K562 (cell line): ENCODE data around the gene UBA52. TPM values are rescaled to one million over a fixed set of nuclear protein-coding genes. Genes with fewer than 3 reads are reported as not detected.
A peak's percentile ranks its signal among the peaks of the same experiment; 100 is the strongest.

Experiments used
- ATAC-seq: fragments of 200-7000 bp; cut with Tn5 transposase; 3 replicates; pipeline ENCODE4 v1.9.1; 2020; ENCODE audit warnings: moderate library complexity
- BruUV-seq: library from RNA; stranded (reverse); fragments of 400-500 nt; replicated peaks from 2 replicates; lab custom pipeline; 2021; lab: Mats Ljungman, UMichigan
- CTCF ChIA-PET: fragments of 300-600 bp; formaldehyde crosslinking; extraction: SDS; loops from one replicate; lab custom pipeline; 2021; ENCODE audit warnings: low intra/inter-chr PET ratio; lab: Yijun Ruan, JAX
- POLR2A ChIA-PET: fragments of 300-600, 350-650 bp; sonication (Branson Sonifier 250); formaldehyde crosslinking; extraction: SDS; loops from one replicate; lab custom pipeline; 2021; ENCODE audit warnings: antibody characterized with exemption, inconsistent platforms; lab: Yijun Ruan, JAX
- DNase-seq, 4 experiments: peaks; one replicate each; pipeline versions ENCODE4 v3.0.0 to v3.0.0-alpha.2; 2011 to 2018; ENCODE audit warnings: low spot score in 3 of 4, mixed read lengths in 3 of 4; ENCODE audit errors: extremely low read depth in 1 of 4
- FAIRE-seq: peaks from 2 replicates; lab custom pipeline; 2011; peaks lifted over from hg19 to GRCh38; lab: Jason Lieb, UNC
- H2AFZ ChIP-seq: 2 replicates; pipeline ENCODE4 v1.6.0; 2011; ENCODE audit warnings: low read depth, low read length, control low read depth, inconsistent platforms
- H3K27ac ChIP-seq: fragments of 200-600 bp; 3 replicates; pipeline ENCODE4 v1.8.0; 2011; ENCODE audit warnings: low read depth, mild to moderate bottlenecking, control low read depth, inconsistent platforms, low read length, moderate library complexity, mixed read lengths; ENCODE audit errors: extremely low read depth
- H3K27me3 ChIP-seq, 2 experiments: fragments of 300-600 bp in 1 of 2; 2 replicates in 1 of 2; 3 replicates in 1 of 2; pipeline versions ENCODE4 v1.6.0 to v1.8.0; 2011; ENCODE audit warnings: inconsistent platforms in 2 of 2, low read length in 2 of 2, mild to moderate bottlenecking in 1 of 2, mixed read lengths in 1 of 2, moderate library complexity in 1 of 2; ENCODE audit not compliant: control insufficient read depth in 2 of 2, insufficient read depth in 2 of 2
- H3K36me3 ChIP-seq: fragments of 300-600 bp; 3 replicates; pipeline ENCODE4 v1.8.0; 2011; ENCODE audit warnings: mild to moderate bottlenecking, low read length, inconsistent platforms; ENCODE audit not compliant: control insufficient read depth, insufficient read depth
- H3K4me1 ChIP-seq, 2 experiments: fragments of 200-600 bp in 1 of 2; replicated peaks in 1 of 2; 2 replicates in 1 of 2; 3 replicates in 1 of 2; pipeline versions ENCODE4 v1.5.1 to v1.8.0; 2011; ENCODE audit warnings: inconsistent platforms in 2 of 2, low read length in 2 of 2, mild to moderate bottlenecking in 1 of 2, mixed read lengths in 1 of 2, moderate library complexity in 1 of 2; ENCODE audit not compliant: control insufficient read depth in 2 of 2, insufficient read depth in 2 of 2
- H3K4me2 ChIP-seq: 2 replicates; pipeline ENCODE4 v1.6.1; 2011; ENCODE audit warnings: low read length, control low read depth, inconsistent platforms, mixed read lengths; ENCODE audit not compliant: insufficient read depth
- H3K4me3 ChIP-seq: fragments of 200-600 bp; sonication (generic), shearing (Covaris generic); 2 replicates; pipeline ENCODE4 v1.5.1; 2016; ENCODE audit warnings: control low read depth, inconsistent platforms
- H3K79me2 ChIP-seq: fragments of 200-600 bp; 3 replicates; pipeline ENCODE4 v1.8.0; 2011; ENCODE audit warnings: low read length, inconsistent platforms; ENCODE audit not compliant: control insufficient read depth, insufficient read depth
- H3K9ac ChIP-seq, 2 experiments: 2 replicates each; pipeline versions ENCODE4 v1.6.0 to v1.6.1; 2011; ENCODE audit warnings: low read depth in 2 of 2, low read length in 2 of 2, control low read depth in 1 of 2, inconsistent platforms in 1 of 2, mild to moderate bottlenecking in 1 of 2, mixed read lengths in 1 of 2; ENCODE audit not compliant: insufficient read depth in 1 of 2
- H3K9me1 ChIP-seq: one replicate; pipeline ENCODE4 v1.6.0; 2011; ENCODE audit warnings: inconsistent platforms, mild to moderate bottlenecking, low read length, moderate library complexity; ENCODE audit not compliant: control insufficient read depth, insufficient read depth
- H3K9me3 ChIP-seq: replicated peaks from 2 replicates; pipeline ENCODE4 v1.5.1; 2011; ENCODE audit warnings: low read depth, low read length, inconsistent platforms; ENCODE audit not compliant: control insufficient read depth, insufficient read depth
- H4K20me1 ChIP-seq: replicated peaks from 2 replicates; pipeline ENCODE4 v1.6.1; 2011; ENCODE audit warnings: low read length, inconsistent platforms, mixed read lengths; ENCODE audit not compliant: control insufficient read depth, insufficient read depth
- AFF4 ChIP-seq: sonication (generic); formaldehyde crosslinking; IDR thresholded peaks from 2 replicates; pipeline ENCODE4 v1.8.0; 2023; ENCODE audit warnings: mild to moderate bottlenecking, missing genetic modification reagents
- ARID4B ChIP-seq: sonication (generic); formaldehyde crosslinking; IDR thresholded peaks from 2 replicates; pipeline ENCODE4 v1.8.0; 2022; ENCODE audit warnings: mild to moderate bottlenecking, missing genetic modification reagents
- NR2C2 ChIP-seq, 2 experiments: fragments of 200-800 bp in 1 of 2; sonication (Bioruptor generic) in 1 of 2; sonication (generic) in 1 of 2; formaldehyde crosslinking in 1 of 2; IDR thresholded peaks; 2 replicates each; pipeline versions ENCODE4 v1.6.1 to v1.8.0; 2016 to 2022; ENCODE audit warnings: mild to moderate bottlenecking in 1 of 2, missing compliant biosample characterization in 1 of 2, missing genetic modification characterization in 1 of 2, missing genetic modification reagents in 1 of 2
- POLR2G ChIP-seq: fragments of 200-400 bp; formaldehyde crosslinking; IDR thresholded peaks from 2 replicates; pipeline ENCODE4 v1.6.1; 2017; ENCODE audit warnings: low read depth, mild to moderate bottlenecking, antibody characterized with exemption, low read length, moderate library complexity
- POU5F1 ChIP-seq: fragments of 150-350 bp; IDR thresholded peaks from 2 replicates; pipeline ENCODE4 v1.6.1; 2014; ENCODE audit warnings: borderline replicate concordance, low read length, low read depth, mild to moderate bottlenecking; ENCODE audit not compliant: partially characterized antibody
- SMARCA5 ChIP-seq: fragments of 450-650 bp; IDR thresholded peaks from 2 replicates; pipeline ENCODE4 v1.6.1; 2016
- SMARCE1 ChIP-seq: fragments of 450-650 bp; IDR thresholded peaks from 2 replicates; pipeline ENCODE4 v1.7.1; 2016; ENCODE audit warnings: mild to moderate bottlenecking
- ZBTB8A ChIP-seq: fragments of 450-650 bp; IDR thresholded peaks from 2 replicates; pipeline ENCODE4 v1.6.1; 2018; ENCODE audit warnings: mild to moderate bottlenecking, moderate library complexity; ENCODE audit not compliant: partially characterized antibody
- ZC3H4 ChIP-seq: sonication (generic); formaldehyde crosslinking; IDR thresholded peaks from 2 replicates; pipeline ENCODE4 v1.9.0; 2021; ENCODE audit warnings: missing genetic modification reagents, borderline replicate concordance
- ZNF12 ChIP-seq: sonication (generic); formaldehyde crosslinking; IDR thresholded peaks from 2 replicates; pipeline ENCODE4 v1.4.0; 2020; ENCODE audit warnings: mild to moderate bottlenecking, missing genetic modification reagents
- WGBS: fragments of 100-300 bp; shearing (Covaris generic); methylation state at CpG from one replicate; pipeline ENCODE4 v1.1.6; 2016; ENCODE audit warnings: low coverage, mixed read lengths; ENCODE audit not compliant: insufficient coverage; ENCODE audit errors: missing lambda C conversion rate; 5-methylcytosine and 5-hydroxymethylcytosine counted together
- in situ Hi-C: fragments of 300-500 bp; cut with MboI; formaldehyde crosslinking; loops from 4 replicates; pipeline ENCODE4 v1.15.0; 2018; ENCODE audit warnings: inconsistent platforms, mixed read lengths
- intact Hi-C: fragments of 100-400 bp; cut with micrococcal nuclease; formaldehyde crosslinking; loops from 2 replicates; pipeline ENCODE4 v1.14.2; 2022
- polyA plus RNA-seq, 8 experiments: library from polyadenylated mRNA; depleted of rRNA in 4 of 8; stranded (reverse) in 5 of 8; unstranded in 3 of 8; fragments of >200 nt; fragmentation: Nextera tagmentation in 2 of 8; fragmentation: Illumina TruSeq in 1 of 8; extraction: Ambion mirVana in 2 of 8; extraction: Trizol in 1 of 8; gene quantifications; 2 replicates each; pipeline versions ENCODE4 v1.2.1 to v1.2.3, GENCODE V29; 2011 to 2014; ENCODE audit warnings: inconsistent platforms in 1 of 8, missing spikeins in 1 of 8
- total RNA-seq, 7 experiments: library from RNA; depleted of rRNA in 6 of 7; stranded (reverse); fragments of >200 nt in 6 of 7; fragmentation: Illumina TruSeq in 2 of 7; extraction: Trizol in 2 of 7; gene quantifications; 2 replicates each; pipeline versions ENCODE4 v1.2.1 to v1.2.3, GENCODE V29; 2011 to 2021; ENCODE audit warnings: low replicate concordance in 1 of 7

The UBA52 gene
- total and polyA plus RNA-seq, 9 of the 15 experiments (the other 6 are each of a cell fraction or from before 2014, with no cell fraction given), result 1,110 to 2,751 (median 1,733) TPM

- Histone ChIP-seq H4K20me1 (no peaks in the 10 kb centered on the region), H3K36me3 (peaks cover 33% of the 10 kb centered on the region; the same call in 2 of the 3 replicates), H3K4me1 (peaks cover 8 to 22% of the 10 kb centered on the region in 2 experiments; a peak in 4 of 5 replicates), H3K4me3 (peak overlapping the region; percentile 77), H3K9me1 (no peaks in the 10 kb centered on the region), H3K27me3 (no peaks in the 10 kb centered on the region), H3K9me3 (no peaks in the 10 kb centered on the region), H2AFZ (peak overlapping the region; percentile 73; the same call in 1 of the 2 replicates), H3K4me2 (peak overlapping the region; percentile 96), H3K9ac (peak overlapping the region; percentile 78 to 97), H3K27ac (peak overlapping the region; percentile 81), H3K79me2 (peaks cover 44% of the 10 kb centered on the region)
- no peak for FAIRE-seq
- TF ChIP-seq ARID4B (CRISPR knock-in tag) (peak; percentile 36; the same call in 1 of the 2 replicates), ZC3H4 (CRISPR knock-in tag) (peak; percentile 21; the same call in 1 of the 2 replicates), SMARCA5 (0 out of 2 replicates have a peak, but pooled peaks have one; percentile 12), POU5F1 (no peak), ZNF12 (CRISPR knock-in tag) (0 out of 2 replicates have a peak, but pooled peaks have one; percentile 12), AFF4 (CRISPR knock-in tag) (0 out of 2 replicates have a peak, but pooled peaks have one; percentile 30), SMARCE1 (0 out of 2 replicates have a peak, but pooled peaks have one; percentile 16), ZBTB8A (no peak), NR2C2 (CRISPR knock-in tag; IDR thresholded peaks at IDR 0.05) (no peak), NR2C2 (tag; IDR thresholded peaks at IDR 0.05) (peak; percentile 25), POLR2G (no peak)
- intact Hi-C loops (loop anchor here (5.0 kb wide), 1 partner anchor 36 kb away; the partner anchor contains the start of gene ELL), in situ Hi-C loops (no loop called here)
- 2% methylated on average over 11 of the region's 11 CpGs for WGBS
- DNase-seq, result no peak
- ChIA-PET POLR2A (interaction anchor here (0.7 to 4.7 kb wide), 10 partner anchors 12 to 73 kb away, joined by 3 to 49 read pairs (median 7); partner anchors contain the start of genes FKBP8, REX1BD and UBA52), CTCF (no interaction called here)
- BruUV-seq, result TSS peak; percentile 66
- peak; percentile 25 for ATAC-seq
These were observed 13.5 kb upstream of the UBA52 start for GRCh38 chr19:18558202-18558555.
